Measurements from ENCODE around the gene TMEM135.

- no peak for TF ChIP-seq CTCF (IDR thresholded peaks at IDR 0.05)
- no peak for TF ChIP-seq EZH2 (IDR thresholded peaks at IDR 0.05)
- no peak for TF ChIP-seq EZH2phosphoT487 (IDR thresholded peaks at IDR 0.05)
Observed at GRCh38 chr11:87007963-87008362, 29.8 kb upstream of the TMEM135 start.

Measured in neural progenitor cell (in vitro differentiated cells).